Activated T-cell treated with anti-CD3 and anti-CD28 coated beads, Interleukin-2, amount 50 U/mL, for 4 hours (primary cell): ENCODE results near the gene KLHL14. TPM values are rescaled to one million over a fixed set of nuclear protein-coding genes. Genes with fewer than 3 reads are reported as not detected.
A peak's percentile ranks its signal among the peaks of the same experiment; 100 is the strongest.

Experiments
- ATAC-seq, 2 donors: fragments of 200-7000 bp; cut with Tn5 transposase; one replicate each; pipeline ENCODE4 v1.10.0; 2021
- DNase-seq: peaks from one replicate; pipeline ENCODE4 v3.0.0-alpha.2; 2020
- H3K27me3 Mint-ChIP-seq: one replicate; pipeline ENCODE4 v1.8.0; 2021; ENCODE audit warnings: low read depth, mixed read lengths
- H3K36me3 Mint-ChIP-seq: one replicate; pipeline ENCODE4 v1.8.0; 2022; ENCODE audit warnings: mixed read lengths; ENCODE audit not compliant: insufficient read depth
- H3K4me1 Mint-ChIP-seq: one replicate; pipeline ENCODE4 v1.8.0; 2021; ENCODE audit warnings: low read depth, mixed read lengths
- H3K4me3 Mint-ChIP-seq: one replicate; pipeline ENCODE4 v1.8.0; 2021; ENCODE audit warnings: mild to moderate bottlenecking, moderate library complexity, mixed read lengths
- H3K9me3 Mint-ChIP-seq: one replicate; pipeline ENCODE4 v1.8.0; 2021; ENCODE audit warnings: mixed read lengths
- total RNA-seq, 3 donors: library from RNA; stranded (reverse); gene quantifications; one replicate each; pipeline ENCODE4 v1.2.1, GENCODE V29; 2021

KLHL14 gene
- total RNA-seq, 3 donors from 2014 or later = not detected

GRCh38 chr18:32759611-32760167 lies 13.1 kb downstream of the KLHL14 start:
- Mint-ChIP-seq H3K36me3 (no peaks in the 10 kb centered on the region), H3K27me3 (peaks cover 3% of the 10 kb centered on the region), H3K4me3 (no peak overlapping the region)

DNA sequence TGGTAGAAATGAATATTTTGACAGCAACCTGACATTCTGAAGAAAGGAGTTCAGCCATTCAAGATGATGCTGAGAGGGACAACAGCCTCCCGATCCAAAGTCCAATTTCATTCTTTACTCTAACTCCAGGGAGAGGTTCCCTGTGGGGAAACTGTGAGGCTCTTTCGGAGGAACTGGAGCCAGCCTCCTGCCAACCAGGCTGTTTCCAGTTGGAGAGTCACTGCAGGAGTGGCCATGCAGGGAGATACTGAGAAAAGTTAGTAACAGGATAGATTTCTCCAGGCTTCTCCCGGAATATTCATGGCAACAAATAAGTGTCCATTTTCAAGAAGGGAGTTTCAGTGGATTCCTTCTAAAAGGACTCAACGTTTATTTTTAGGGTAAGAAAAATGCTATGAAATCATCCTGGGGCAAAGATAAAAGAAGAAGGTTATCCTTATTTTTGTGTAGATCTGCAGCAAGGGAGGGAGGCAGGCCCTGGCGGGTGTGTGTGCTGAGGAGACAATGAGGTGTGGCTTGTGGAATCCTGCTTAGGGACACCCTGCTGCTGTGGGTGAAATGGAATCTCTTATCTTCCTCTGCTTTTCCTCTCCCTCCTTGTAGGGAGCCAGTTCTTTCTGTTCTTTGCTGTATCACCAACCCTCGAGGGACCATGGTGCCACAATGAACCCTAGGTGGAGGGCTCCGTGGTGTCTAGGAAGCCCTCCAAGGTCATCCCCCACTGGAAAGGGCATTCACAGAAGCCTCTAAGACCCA lies 18.1 kb downstream of the KLHL14 start:
- no peak overlapping the region for H3K4me3 Mint-ChIP-seq
- H3K36me3 Mint-ChIP-seq = no peaks in the 10 kb centered on the region
- H3K4me1 Mint-ChIP-seq = no peaks in the 10 kb centered on the region
- ATAC-seq (no peak), DNase-seq (no peak)
- H3K27me3 Mint-ChIP-seq = peaks cover 9% of the 10 kb centered on the region
- no peaks in the 10 kb centered on the region for H3K9me3 Mint-ChIP-seq

More at GRCh38 chr18:32759611-32760167, 13.1 kb downstream of the KLHL14 start:
- Mint-ChIP-seq H3K4me1 (peaks cover 7% of the 10 kb centered on the region), H3K9me3 (no peaks in the 10 kb centered on the region)
- ATAC-seq = no peak
- no peak for DNase-seq

DNA sequence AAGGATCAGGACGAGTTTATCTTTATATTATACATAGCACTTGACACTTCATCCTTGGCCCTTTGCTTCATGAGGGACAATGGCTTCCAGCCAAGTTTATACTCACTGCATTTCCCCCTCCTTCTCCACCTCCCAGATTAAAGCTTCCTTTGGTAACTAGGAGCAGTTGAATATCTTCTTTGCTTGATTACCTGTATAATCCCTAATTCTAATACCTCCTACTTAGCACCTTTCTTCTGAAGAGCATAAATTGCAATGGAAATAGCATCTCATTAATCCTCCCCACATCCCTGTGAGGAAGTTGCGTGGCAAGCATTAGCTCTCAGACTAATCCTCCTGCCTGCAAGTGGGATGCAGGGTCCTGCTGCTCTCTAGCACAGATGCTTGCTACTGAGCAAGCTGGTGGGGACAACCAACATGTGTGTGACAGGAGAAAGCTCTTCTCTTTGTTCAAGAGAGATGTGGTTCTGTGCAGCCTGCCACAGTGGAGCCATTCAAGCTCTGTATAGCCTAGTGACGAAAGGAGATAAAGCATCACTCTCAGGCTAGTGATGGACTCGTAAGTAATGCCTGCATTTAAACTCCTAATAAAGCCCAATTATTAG lies 19.1 kb downstream of the KLHL14 start:
- ATAC-seq (no peak), DNase-seq (no peak)
- Mint-ChIP-seq H3K4me3 (no peak overlapping the region), H3K36me3 (no peaks in the 10 kb centered on the region), H3K27me3 (peaks cover 9% of the 10 kb centered on the region), H3K9me3 (no peaks in the 10 kb centered on the region), H3K4me1 (no peaks in the 10 kb centered on the region)

DNA sequence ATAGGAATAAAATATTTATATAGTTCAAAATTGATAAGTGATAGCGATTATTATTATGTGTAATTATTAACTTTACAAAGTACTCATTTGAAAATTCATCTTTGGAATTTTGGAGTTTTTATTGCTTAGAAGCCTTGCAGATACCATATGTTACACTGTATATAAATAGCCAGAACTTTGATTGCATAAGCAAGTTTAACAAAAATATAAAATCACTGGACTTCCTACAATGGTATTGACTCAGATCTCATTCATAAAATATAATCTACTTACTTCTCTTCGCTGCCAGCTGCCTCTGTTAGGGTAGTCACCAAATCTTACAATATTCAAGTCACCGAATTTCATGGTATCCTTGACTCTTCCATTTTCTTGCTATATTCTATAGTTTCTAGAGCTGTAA lies 22.5 kb downstream of the KLHL14 start:
- ATAC-seq = no peak
- H3K4me1 Mint-ChIP-seq = no peaks in the 10 kb centered on the region
- no peaks in the 10 kb centered on the region for H3K36me3 Mint-ChIP-seq
- DNase-seq = no peak
- no peaks in the 10 kb centered on the region for H3K9me3 Mint-ChIP-seq
- H3K4me3 Mint-ChIP-seq = no peak overlapping the region
- H3K27me3 Mint-ChIP-seq = peaks cover 9% of the 10 kb centered on the region

- no peak for ATAC-seq
- Mint-ChIP-seq H3K9me3 (no peaks in the 10 kb centered on the region), H3K4me1 (no peaks in the 10 kb centered on the region), H3K4me3 (no peak overlapping the region), H3K36me3 (no peaks in the 10 kb centered on the region), H3K27me3 (peaks cover 7% of the 10 kb centered on the region)
- DNase-seq = no peak
These were observed 23.0 kb downstream of the KLHL14 start for GRCh38 chr18:32749809-32750208.

- Mint-ChIP-seq H3K27me3 (peaks cover 3% of the 10 kb centered on the region), H3K9me3 (no peaks in the 10 kb centered on the region), H3K36me3 (no peaks in the 10 kb centered on the region), H3K4me1 (no peaks in the 10 kb centered on the region), H3K4me3 (no peak overlapping the region)
- DNase-seq = no peak
- ATAC-seq = no peak
These were observed 30.2 kb downstream of the KLHL14 start for GRCh38 chr18:32742579-32742978.

GRCh38 chr18:32735781-32736180 lies 37.0 kb downstream of the KLHL14 start:
- peaks cover 5% of the 10 kb centered on the region for H3K27me3 Mint-ChIP-seq
- no peak overlapping the region for H3K4me3 Mint-ChIP-seq
- H3K36me3 Mint-ChIP-seq = peaks cover 2% of the 10 kb centered on the region
- DNase-seq (no peak), ATAC-seq (no peak)
- peaks cover 6% of the 10 kb centered on the region for H3K4me1 Mint-ChIP-seq
- no peaks in the 10 kb centered on the region for H3K9me3 Mint-ChIP-seq

DNA sequence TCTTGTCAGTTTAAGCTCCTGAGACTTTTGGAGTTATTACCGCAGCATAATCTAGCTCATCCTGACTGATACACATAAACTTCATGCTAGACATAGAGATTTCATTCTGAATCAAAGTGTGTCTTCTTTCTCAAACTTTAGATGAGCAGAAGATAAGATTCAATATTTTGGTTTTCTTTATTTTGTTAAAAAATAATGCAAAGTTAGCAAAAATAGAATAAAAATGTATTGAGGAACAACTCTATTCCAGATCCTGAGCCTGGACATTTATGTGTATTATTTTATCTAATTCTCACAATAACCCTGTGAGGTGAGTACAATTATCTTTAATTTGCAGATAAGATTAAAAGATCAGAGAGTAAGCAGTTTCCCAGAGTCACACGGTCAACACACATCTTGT lies 38.4 kb downstream of the KLHL14 start:
- Mint-ChIP-seq H3K36me3 (peaks cover 2% of the 10 kb centered on the region), H3K4me3 (no peak overlapping the region), H3K9me3 (no peaks in the 10 kb centered on the region), H3K27me3 (peaks cover 3% of the 10 kb centered on the region), H3K4me1 (peaks cover 13% of the 10 kb centered on the region)
- DNase-seq (no peak), ATAC-seq (no peak)

DNA sequence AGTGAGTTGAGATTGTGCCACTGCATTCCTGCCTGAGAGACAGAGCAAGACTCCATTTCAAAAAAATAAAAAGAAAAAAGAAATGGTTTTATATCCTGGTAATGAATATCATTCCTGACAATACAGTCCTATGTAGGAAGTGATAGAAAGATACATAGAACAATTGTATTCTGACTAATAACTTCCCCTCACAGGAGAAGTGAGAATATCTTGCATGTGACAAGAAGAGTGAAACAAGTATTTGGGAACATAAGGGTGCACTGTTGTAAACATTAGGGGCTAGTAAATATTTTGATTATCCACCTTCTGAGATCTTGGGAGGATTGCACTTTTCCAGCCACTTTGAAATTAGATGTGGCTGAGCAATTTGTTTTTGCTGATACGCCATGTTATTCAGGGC lies 40.7 kb downstream of the KLHL14 start:
- Mint-ChIP-seq H3K4me1 (peaks cover 18% of the 10 kb centered on the region), H3K9me3 (no peaks in the 10 kb centered on the region), H3K4me3 (no peak overlapping the region), H3K36me3 (peaks cover 2% of the 10 kb centered on the region), H3K27me3 (no peaks in the 10 kb centered on the region)
- DNase-seq (no peak), ATAC-seq (no peak)

DNA sequence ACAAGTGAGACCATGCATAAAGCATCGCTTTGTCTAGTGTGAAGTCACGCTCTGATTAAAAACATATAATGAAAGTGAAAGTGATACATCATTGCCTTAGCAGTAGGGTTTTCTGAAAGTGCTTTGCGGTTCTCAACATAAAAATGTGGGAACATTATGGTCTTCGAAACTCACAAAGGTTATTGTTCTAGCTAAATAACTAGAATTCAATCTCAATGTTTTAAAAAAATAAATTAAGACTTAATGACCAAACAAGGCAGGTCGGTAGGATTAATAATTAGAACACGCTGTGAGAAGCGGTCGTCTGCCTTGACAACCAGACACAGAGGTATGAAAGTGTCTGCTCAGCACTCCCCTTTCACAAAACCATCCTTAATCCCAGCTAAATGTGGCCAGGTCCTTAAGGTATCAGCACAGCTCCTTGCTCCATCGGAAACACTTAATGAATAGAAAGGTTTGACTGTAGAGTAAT lies 42.2 kb downstream of the KLHL14 start:
- peaks cover 2% of the 10 kb centered on the region for H3K36me3 Mint-ChIP-seq
- peaks cover 18% of the 10 kb centered on the region for H3K4me1 Mint-ChIP-seq
- H3K9me3 Mint-ChIP-seq = no peaks in the 10 kb centered on the region
- H3K27me3 Mint-ChIP-seq = no peaks in the 10 kb centered on the region
- peak; percentile 67 to 73 for ATAC-seq
- H3K4me3 Mint-ChIP-seq = peak overlapping the region; percentile 65
- DNase-seq = no peak

GRCh38 chr18:32730068-32730467 lies 42.8 kb downstream of the KLHL14 start:
- Mint-ChIP-seq H3K4me3 (peak overlapping the region; percentile 65), H3K9me3 (no peaks in the 10 kb centered on the region), H3K4me1 (peaks cover 18% of the 10 kb centered on the region), H3K36me3 (peaks cover 2% of the 10 kb centered on the region), H3K27me3 (no peaks in the 10 kb centered on the region)
- ATAC-seq = no peak
- no peak for DNase-seq

DNA sequence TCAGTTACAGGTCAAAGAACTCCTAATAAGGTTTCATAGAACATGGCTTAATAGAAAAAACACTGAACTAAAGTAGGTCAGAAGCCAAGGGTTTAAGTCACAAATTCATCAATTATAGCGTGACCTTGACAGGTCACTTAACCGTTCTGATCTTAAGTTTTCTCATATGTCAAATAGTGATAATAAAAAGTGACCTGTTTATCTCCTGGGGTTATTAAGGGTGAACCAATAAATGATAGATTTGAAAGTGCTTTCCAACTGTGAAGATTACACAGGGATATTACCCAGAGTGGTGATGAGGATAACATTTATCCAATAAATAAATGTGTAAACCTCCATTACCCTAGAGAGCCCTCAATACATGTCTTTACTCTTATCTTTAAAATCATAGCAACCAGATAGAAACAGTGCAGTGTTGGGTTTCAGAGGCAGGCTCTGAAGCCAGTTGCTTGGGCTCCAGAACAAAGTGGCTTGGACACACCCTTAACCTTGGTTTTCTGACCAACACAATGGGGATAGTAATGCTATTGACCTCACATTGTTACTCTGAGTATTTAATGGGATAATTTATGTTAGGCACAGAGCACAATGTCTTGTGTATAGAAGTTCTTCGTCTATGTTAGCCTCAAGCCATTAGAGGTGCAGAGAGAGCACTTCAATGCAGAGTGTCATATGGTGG lies 48.6 kb downstream of the KLHL14 start:
- ATAC-seq = no peak
- Mint-ChIP-seq H3K4me3 (no peak overlapping the region), H3K27me3 (no peaks in the 10 kb centered on the region), H3K36me3 (no peaks in the 10 kb centered on the region), H3K4me1 (peaks cover 5% of the 10 kb centered on the region), H3K9me3 (no peaks in the 10 kb centered on the region)
- DNase-seq = no peak

GRCh38 chr18:32722279-32722678 lies 50.5 kb downstream of the KLHL14 start:
- H3K4me3 Mint-ChIP-seq = no peak overlapping the region
- ATAC-seq = no peak
- no peaks in the 10 kb centered on the region for H3K27me3 Mint-ChIP-seq
- H3K4me1 Mint-ChIP-seq = no peaks in the 10 kb centered on the region
- no peak for DNase-seq
- no peaks in the 10 kb centered on the region for H3K36me3 Mint-ChIP-seq
- no peaks in the 10 kb centered on the region for H3K9me3 Mint-ChIP-seq

DNA sequence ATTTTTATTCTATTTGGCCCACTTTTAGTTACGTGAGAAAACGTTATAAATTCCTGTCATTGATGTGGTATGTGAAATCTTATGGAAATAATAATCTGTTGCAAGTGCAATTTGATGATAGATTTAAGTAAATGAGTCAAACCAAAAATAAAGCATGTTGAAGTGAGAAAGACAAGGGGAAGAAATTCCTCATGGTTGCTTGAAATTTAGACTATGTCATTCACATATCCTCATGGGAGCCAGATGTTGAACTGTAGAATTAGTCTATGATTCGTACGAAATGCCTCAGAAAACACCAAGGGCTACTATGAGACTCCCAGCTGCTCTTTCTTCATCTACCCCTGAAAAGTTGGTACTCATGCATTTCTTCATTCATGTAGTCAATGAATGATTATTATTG lies 55.7 kb downstream of the KLHL14 start:
- no peaks in the 10 kb centered on the region for H3K36me3 Mint-ChIP-seq

More for the DNA sequence above, 55.7 kb downstream of the KLHL14 start:
- Mint-ChIP-seq H3K4me1 (no peaks in the 10 kb centered on the region), H3K27me3 (no peaks in the 10 kb centered on the region), H3K9me3 (no peaks in the 10 kb centered on the region), H3K4me3 (no peak overlapping the region)
- no peak for ATAC-seq
- no peak for DNase-seq
